GM18508 (cell line): ENCODE data around the gene POLR3GL.
"Not testable (repeated sequence)": the region's sequence is repeated elsewhere in the genome, so short reads cannot be mapped to it uniquely, and the experiment has no call there.

Experiments used
- ATAC-seq: cut with Tn5 transposase; IDR thresholded peaks from one replicate; pipeline ENCODE4 v1.9.1; 2021; ENCODE audit warnings: moderate number of reproducible peaks; ENCODE audit not compliant: insufficient read depth, unreplicated experiment

The POLR3GL gene, protein sequence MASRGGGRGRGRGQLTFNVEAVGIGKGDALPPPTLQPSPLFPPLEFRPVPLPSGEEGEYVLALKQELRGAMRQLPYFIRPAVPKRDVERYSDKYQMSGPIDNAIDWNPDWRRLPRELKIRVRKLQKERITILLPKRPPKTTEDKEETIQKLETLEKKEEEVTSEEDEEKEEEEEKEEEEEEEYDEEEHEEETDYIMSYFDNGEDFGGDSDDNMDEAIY

DNA sequence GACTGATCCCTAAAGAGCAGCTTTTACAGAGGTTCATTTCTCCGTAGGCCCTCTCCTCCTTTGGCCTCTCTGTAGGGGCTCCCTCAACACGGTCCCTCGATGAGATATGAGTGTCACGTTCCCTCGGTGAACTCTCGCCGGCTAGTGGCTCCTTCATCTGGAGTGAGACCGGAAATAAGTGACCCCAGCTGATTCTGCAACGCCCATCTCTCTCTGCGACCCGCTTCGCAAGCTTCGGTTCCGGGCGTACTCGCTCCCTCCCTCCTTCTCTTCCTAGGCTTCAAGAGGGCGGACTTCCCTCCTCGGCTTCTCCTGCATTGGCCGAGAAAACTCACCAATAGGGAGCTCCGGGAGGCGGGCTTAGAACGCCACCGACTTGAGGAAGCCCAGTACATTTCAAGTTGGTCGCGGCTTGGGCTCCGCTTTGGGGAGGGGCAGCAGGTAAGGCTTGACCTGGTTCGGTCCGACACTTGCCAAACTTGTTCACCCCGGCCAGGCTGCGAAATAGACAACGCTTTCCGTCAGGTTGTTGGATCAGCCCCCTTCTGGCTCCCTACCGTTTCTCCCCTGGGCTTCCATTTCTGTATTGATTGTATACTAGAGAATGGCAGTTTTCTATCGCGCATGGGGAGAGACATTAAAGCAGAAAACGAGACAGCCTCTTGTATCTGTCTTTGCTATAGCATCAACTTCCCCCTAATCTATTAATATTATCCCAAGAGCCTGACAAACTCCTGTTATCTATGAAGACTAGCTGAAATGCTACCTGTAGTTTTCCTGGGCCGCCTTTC is at the start of gene POLR3GL, which contains the start of gene ANKRD34A:
Gene POLR3GL, plus strand, starts transcription at position 363 of the 791 bp plus-strand sequence. CDS start 10,176 bp downstream, outside the sequence.
Gene ANKRD34A, minus strand, starts transcription at position 248 of the 791 bp plus-strand sequence. CDS start 2,816 bp downstream, outside the sequence.
- ATAC-seq: peak; percentile 52

GRCh38 chr1:145916745-145917144 is 47.7 kb upstream of the POLR3GL start:
- no peak for ATAC-seq

GRCh38 chr1:145917595-145917994 is 46.9 kb upstream of the POLR3GL start:
- ATAC-seq: no peak

- ATAC-seq: no peak
Observed at GRCh38 chr1:145918144-145918991, 46.1 kb upstream of the POLR3GL start, which contains the start of gene PEX11B. TSS of gene PEX11B (minus strand) at chr1:145918717. CDS start at chr1:145918688, 29 bp downstream.

DNA sequence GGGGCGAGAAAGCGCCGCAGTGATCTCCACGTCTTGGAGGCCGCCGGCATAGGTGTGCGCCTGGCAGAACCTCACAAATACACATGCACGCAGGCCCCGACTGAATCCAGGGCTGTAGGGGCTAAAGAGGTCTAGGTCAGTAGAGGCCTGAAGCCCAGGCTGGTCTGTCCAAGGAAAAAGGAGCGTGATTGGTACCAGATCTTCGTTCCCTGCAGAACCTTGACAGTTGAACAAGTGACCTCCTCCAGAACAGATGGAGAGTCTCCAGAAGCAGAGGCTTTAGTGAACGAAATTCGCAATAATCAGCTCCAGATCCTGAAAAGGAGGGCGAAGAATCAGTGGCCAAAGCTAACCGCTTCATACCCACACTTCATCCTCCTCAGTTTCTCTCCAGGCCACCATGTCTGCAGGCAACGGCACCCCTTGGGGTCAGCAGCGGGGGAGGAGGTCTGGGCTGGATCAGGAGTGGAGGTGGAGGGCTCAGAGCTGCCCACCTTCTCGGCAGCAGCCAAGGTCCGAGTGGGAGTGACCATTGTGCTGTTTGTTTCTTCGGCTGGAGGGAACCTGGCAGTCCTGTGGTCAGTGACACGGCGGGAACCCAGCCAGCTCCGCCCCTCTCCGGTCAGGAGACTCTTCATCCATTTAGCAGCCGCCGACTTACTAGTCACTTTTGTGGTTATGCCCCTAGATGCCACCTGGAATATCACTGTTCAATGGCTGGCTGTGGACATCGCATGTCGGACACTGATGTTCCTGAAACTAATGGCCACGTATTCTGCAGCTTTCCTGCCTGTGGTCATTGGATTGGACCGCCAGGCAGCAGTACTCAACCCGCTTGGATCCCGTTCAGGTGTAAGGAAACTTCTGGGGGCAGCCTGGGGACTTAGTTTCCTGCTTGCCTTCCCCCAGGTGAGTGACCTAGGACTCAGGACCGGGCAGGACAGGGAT is 45.2 kb upstream of the POLR3GL start:
- ATAC-seq: no peak

DNA sequence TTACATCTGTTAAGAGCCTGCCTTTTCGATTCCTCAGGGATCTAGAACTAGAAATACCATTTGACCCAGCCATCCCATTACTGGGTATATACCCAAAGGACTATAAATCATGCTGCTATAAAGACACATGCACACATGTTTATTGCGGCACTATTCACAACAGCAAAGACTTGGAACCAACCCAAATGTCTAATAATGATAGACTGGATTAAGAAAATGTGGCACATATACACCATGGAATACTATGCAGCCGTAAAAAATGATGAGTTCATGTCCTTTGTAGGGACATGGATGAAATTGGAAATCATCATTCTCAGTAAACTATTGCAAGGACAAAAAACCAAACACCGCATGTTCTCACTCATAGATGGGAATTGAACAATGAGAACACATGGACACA is 44.2 kb upstream of the POLR3GL start:
- not testable (repeated sequence) for ATAC-seq

- ATAC-seq: no peak
Observed at GRCh38 chr1:145922266-145922665, 42.2 kb upstream of the POLR3GL start.

GRCh38 chr1:145926686-145927062 is 37.8 kb upstream of the POLR3GL start:
- peak; percentile 5 for ATAC-seq

DNA sequence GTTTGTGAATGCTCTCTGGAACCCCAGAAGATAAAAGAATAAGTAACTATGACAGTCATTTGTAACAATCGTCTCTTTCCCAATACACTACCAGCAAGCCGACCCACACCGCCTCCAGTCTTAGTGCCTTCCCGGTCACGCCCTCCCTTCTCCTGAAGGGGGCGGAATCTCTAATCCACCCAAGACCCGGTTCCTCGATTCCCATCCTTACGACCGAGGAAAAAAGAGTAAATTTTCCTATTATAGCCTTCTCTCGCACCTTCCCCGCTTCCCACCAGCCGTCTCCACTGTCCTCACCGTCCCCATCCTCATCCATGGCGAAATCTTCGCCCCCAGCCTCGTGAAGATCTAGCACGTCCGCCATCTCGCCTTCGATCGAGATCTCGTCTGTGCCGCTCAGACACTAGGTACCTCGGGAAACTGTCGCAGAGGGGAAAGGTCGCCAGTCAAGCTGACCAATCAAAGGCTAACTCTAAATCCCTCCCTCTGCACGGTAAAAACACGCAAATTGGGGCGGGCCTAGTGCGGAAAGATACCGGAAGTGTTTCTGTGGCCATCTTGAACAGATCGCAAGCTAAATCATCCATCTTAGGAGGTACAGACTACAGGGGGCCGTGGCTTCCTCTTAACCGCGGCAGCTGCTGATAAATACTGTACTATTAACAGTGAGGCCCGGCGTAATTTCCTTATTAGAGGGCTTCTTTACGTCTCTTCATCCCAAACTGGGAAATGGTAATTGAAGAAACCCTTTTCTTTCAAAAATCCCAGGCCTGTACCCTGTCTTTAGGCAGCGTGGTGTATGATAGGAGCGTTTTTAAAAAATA is 37.2 kb upstream of the POLR3GL start, which contains the start of gene RBM8A:
Gene RBM8A, minus strand, starts transcription at position 422 of the 824 bp plus-strand sequence. Its CDS starts 58 bp downstream, at position 364.
- ATAC-seq: peak; percentile 89

DNA sequence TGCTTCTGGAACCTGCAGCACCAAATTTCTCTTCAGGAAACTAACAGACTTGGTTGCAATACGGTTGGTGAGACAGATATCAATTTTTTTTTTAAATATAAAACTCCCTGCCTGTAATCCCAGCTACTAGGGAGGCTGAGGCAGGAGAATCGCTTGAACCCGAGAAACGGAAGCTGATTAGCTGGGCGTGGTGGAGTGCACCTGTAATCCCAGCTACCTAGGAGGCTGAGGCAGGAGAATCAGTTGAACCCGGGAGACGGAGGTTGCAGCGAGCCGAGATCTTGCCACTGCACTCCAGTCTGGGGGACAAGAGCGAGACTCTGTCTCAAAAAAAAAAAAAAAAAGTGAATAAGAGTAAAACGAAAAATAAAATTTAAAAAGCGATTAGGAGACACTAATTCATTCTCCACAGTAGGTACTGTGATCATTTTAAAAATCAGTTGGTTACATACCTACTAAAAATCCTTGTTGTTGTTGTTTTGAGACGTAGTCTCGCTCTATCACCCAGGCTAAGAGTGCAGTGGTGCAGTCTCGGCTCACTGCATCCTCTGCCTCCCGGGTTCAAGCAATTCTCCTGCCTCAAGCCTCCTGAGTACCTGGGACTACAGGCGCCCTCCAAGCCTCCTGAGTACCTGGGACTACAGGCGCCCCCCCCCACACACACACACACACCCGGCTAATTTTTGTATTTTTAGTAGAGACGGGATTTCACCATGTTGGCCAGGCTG is 36.4 kb upstream of the POLR3GL start:
- no peak for ATAC-seq

DNA sequence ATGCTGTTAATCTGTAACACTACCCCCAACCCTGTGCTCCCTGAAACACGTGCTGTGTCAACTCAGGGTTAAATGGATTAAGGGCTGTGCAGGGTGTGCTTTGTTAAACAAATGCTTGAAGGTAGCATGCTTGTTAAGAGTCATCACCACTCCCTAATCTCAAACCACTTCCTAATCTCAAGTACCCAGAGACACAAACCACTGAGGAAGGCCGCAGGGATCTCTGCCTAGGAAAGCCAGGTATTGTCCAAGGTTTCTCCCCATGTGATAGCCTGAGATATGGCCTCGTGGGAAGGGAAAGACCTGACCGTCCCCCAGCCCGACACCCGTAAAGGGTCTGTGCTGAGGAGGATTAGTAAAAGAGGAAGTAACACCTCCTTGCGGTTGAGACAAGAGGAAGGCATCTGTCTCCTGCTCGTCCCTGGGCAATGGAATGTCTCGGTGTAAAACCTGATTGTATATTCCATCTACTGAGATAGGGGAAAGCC is 31.9 kb upstream of the POLR3GL start:
- not testable (repeated sequence) for ATAC-seq

GRCh38 chr1:145935708-145936107 is 28.8 kb upstream of the POLR3GL start:
- ATAC-seq: no peak

- ATAC-seq: no peak
Observed at GRCh38 chr1:145936247-145936646, 28.2 kb upstream of the POLR3GL start.

GRCh38 chr1:145937436-145937835 is 27.1 kb upstream of the POLR3GL start:
- ATAC-seq: no peak

- no peak for ATAC-seq
Observed at GRCh38 chr1:145942405-145942804, 22.1 kb upstream of the POLR3GL start.

- ATAC-seq: no peak
Observed at GRCh38 chr1:145942871-145943270, 21.6 kb upstream of the POLR3GL start.

DNA sequence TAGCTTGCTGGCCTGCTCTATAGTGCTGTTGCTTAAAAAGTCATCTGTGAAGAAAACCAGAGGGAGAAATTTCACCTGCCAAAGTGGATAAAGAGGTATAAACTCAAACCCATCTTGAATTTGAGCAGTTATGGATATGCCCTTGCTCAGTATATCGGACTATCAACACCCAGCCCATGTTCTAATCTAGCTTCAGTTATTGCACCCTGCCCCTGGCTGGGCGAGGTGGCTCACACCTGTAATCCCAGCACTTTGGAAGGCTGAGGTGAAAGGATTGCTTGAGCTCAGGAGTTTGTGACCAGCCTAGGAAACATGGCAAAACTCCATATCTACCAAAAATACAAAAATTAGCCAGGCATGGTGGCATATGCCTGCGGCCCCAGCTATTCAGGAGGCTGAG is 20.0 kb upstream of the POLR3GL start:
- no peak for ATAC-seq
